Mammary epithelial cell (primary cell): ENCODE data around the gene SYNRG.

ENCODE experiments used
- EZH2 ChIP-seq: IDR thresholded peaks from 2 replicates; pipeline ENCODE4 v1.6.1; 2012; ENCODE audit warnings: low read length, inconsistent platforms, borderline replicate concordance
- TF ChIP-seq, protein P1 (sequence below), 2 donors: IDR thresholded peaks in 1 of 2; conservative IDR thresholded peaks in 1 of 2; 2 replicates each; pipeline ENCODE4 v1.5.1; 2011 to 2012; ENCODE audit warnings: inconsistent platforms in 2 of 2, low read length in 2 of 2, mild to moderate bottlenecking in 2 of 2, control low read depth in 1 of 2, low read depth in 1 of 2; ENCODE audit not compliant: insufficient read depth in 1 of 2; ENCODE audit errors: extremely low read depth in 1 of 2

- TF ChIP-seq, protein P1, sequence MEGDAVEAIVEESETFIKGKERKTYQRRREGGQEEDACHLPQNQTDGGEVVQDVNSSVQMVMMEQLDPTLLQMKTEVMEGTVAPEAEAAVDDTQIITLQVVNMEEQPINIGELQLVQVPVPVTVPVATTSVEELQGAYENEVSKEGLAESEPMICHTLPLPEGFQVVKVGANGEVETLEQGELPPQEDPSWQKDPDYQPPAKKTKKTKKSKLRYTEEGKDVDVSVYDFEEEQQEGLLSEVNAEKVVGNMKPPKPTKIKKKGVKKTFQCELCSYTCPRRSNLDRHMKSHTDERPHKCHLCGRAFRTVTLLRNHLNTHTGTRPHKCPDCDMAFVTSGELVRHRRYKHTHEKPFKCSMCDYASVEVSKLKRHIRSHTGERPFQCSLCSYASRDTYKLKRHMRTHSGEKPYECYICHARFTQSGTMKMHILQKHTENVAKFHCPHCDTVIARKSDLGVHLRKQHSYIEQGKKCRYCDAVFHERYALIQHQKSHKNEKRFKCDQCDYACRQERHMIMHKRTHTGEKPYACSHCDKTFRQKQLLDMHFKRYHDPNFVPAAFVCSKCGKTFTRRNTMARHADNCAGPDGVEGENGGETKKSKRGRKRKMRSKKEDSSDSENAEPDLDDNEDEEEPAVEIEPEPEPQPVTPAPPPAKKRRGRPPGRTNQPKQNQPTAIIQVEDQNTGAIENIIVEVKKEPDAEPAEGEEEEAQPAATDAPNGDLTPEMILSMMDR (conservative IDR thresholded peaks at IDR 0.05 in 1 of 2, IDR thresholded peaks at IDR 0.05 in 1 of 2; ENCODE audit: extremely low read depth in 1 of 2, insufficient read depth in 1 of 2, low read depth in 1 of 2, low read length in 2 of 2): no peak
- TF ChIP-seq EZH2: no peak
These were observed 131.0 kb downstream of the SYNRG start for GRCh38 chr17:37478187-37478586.
